A204.1 (cell line): ENCODE results near the gene ASAP2.
"Not testable (repeated sequence)": the region's sequence is repeated elsewhere in the genome, so short reads cannot be mapped to it uniquely, and the experiment has no call there.

Experiments used
- FAIRE-seq: peaks from 2 replicates; lab custom pipeline; 2012; peaks lifted over from hg19 to GRCh38; lab: Jason Lieb, UNC

Gene ASAP2

DNA sequence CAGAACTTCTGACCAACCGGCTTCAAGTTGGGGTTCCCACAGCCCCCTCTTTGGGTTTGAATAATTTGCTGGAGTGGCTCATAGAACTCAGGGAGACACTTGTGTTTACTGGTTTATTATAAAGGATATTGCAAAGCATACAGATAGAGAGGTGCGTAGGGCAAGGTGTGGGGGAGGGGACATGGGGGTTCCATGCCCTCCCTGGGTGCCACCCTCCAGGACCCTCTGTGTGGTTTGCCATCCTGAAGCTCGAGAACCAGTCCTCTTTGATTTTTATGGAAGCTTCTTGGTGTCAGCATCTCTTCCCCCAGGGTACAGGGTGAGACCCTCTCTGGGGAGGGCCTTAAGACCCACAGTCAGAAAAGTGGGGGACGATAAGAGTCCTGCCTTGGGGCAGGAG, 177.9 kb downstream of the ASAP2 start:
- no peak for FAIRE-seq

DNA sequence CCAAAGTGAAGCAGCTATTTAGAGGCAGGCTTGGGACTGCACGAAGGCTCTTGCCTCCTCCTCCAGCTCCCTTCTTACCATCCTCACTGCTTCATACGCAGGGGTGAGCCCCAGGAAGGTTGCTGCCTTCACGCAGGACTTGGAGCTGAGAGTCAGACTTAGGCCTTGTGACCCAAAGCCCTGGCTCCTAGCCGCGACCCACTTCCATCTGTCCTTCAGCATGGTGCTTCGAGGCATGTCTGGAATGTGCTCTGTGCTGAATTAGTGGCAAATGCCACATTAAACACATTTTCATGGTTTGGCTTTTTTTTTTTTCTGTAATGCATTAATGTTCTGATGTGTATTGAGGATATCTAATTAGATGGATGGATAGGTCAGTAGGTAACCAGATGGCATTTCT, 179.2 kb downstream of the ASAP2 start:
- FAIRE-seq: no peak

DNA sequence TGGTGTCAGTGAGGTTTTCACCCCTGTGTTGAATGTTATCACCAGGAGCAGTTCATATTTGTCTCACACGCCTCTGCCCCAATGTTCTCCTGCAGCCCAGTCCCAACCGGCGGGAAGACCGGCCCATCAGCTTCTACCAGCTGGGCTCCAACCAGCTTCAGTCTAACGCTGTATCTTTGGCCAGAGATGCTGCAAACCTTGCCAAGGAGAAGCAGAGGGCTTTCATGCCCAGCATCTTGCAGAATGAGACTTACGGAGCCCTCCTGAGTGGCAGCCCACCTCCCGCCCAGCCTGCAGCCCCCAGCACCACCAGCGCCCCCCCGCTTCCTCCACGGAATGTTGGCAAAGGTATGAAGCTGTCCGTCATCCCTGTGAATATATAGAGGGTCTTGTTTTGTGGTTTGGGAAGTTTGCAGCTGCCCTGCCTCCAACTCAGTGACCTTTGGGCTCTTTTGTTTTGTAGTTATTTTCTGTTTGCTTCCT, 181.6 kb downstream of the ASAP2 start:
- FAIRE-seq: no peak

DNA sequence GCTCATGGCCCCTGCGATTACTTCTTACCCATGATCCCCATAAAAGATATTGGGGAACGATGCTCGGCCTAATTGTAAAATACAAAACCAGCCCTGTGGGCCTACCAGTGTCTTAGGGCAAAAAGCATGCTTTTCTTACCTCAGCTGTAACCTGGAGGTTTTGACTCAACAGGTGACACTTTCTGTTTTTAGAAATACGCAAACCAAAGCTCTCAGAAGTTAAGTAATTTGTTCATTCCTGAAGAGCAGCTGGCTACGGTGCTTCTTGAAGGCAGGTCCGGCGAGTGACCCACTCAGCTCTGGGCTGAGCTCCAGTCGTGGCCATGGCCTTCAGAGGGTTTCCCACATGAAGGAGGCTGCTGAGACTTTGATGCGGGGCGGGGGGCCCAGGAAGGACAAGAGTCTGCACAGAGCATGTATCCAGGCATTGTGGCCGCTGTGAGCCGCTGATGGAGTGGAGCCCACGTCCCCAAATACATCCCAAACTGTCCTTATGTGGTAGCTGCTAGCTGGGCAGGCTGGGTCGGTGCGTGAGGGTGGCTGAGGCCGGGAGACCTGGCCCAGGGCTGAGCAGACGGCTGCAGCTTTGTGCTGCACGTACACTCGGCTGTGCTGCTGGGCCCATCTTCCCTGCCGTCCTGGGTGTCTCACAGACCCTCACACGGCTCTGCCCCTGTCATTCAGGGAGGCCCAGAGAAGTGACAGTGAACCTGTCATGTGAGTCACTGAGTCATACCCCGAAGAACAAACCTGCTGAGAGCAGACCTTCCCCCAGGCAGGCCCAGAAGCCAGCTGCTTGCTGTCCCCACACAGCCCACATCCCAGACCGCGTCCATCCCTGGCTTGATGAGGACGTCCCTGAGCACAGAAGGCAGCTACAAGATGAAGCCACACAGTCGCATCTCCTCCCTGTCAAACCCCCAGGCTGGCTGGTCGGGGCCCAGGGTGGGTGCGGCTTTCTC, 182.6 kb downstream of the ASAP2 start:
- FAIRE-seq: no peak

DNA sequence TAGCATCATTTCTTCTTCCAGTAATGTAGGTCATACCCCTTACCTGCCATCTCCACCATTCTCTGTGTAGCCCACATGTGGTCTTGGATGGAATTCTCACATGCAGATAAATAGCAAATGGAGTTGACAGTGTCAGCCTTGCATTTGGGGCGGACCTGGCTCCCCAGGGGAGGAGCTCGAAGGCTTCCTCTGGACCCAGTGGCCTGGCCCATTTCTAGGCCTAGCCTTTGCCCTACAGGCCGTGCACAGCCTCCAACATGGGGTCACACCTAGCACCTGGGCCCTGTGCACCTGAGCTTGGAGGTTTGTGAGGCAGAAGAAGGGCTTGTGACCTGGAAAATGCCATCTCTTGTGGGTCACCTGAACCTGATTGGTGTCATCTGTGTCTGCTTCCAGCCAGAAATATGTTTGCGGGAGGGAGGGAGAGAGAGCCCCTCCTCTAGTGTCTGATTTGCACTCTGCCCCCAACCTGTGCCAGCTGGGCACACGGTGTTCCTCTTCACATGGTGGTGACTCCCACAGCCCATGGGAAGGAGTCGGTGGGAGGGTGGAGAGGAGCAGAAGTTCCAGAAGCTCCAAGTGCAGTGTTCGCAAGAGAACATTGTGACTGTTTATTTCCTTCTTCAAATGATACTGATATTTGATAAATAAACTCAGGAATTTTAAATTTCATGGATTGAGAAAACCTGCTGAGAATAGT, 183.7 kb downstream of the ASAP2 start:
- no peak for FAIRE-seq

DNA sequence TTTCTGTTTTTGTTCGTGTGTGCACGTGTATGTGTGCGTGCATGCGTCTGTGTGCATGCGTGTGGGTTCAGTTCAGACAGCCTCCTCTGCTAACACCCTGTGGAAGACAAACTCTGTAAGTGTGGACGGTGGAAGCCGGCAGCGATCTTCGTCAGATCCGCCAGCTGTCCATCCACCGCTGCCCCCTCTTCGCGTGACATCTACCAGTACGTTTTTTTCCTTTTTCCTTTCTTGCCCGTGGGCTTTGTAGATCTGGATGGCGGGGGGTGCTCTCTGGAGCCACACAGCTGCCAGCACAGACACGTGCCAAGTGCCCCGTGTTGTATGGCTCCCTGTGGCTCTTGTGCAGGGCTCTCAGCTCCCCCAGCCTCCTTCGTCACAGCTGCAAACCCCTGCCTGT, 184.4 kb downstream of the ASAP2 start:
- FAIRE-seq: no peak

DNA sequence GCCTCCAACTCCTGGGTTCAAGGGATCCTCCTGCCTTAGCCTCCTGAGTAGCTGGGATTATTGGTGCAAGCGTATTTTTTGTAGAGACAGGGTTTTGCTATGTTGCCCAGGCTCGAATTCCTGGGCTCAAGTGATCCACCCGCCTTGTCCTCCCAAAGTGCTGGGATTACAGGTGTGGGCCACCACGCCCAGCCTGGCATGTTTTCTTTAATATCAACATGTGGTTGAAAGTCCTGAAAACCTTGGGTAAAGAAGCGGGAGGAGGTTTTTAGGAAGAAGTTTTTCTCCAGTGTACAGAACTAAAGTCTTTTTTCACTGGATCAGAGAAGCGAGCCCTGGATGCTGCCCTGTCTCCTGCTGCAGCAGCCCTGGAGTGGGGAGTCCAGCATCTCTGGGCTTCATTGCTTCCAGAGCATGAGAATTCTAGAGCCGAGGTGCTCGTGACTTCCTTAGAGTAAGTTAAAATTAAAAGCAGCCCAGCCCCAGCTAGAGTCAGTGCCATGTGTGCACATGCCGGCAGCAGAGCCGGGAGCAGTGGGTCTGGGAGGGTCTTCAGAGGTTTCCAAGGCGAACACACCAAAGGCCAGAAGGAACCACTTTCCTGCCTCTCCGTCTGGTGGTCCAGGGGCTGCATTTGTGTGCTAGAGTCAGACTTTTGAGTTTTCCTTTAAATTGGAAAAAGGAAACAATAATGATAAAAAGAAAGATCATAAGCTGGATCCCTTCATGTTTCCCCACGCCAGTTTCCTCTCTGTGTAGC, 185.5 kb downstream of the ASAP2 start:
- FAIRE-seq: no peak

DNA sequence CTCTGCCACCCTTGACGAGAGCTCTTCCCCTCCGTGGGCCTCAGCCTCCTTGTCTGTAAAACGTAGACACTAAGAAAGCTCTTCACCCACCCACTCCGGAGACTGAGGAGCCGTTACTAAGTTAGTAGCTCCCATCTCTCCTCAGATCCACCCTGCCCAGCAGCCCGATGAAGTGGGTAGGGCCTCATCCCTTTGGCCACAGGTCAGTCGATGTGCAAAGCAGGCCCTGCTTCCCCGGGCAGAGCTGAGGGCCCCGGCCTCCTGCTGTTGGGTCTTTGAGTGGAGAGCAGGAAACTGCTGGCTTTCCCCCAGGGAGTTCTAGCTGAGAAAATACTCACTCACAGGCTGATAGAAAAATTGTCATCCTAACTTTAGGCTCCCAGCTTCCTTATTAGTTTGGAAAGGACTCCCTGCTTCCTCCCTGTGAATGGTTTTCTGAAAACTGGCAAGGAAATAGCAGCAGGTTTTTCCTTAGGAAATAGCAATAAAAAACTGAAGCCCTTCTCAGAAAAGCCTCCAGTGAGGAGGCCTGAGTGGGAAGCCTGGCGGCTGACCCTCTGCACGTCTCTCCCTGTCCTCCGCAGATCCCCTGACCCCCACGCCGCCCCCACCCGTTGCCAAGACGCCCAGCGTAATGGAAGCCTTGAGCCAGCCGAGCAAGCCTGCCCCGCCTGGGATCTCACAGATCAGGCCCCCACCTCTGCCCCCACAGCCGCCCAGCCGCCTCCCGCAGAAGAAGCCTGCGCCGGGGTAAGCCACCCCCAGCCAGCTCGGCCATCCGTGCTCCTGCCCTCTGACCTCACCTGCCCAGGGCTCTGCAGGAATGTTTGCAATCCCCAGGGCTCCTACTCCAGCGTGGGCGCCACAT, 186.5 kb downstream of the ASAP2 start:
- no peak for FAIRE-seq

DNA sequence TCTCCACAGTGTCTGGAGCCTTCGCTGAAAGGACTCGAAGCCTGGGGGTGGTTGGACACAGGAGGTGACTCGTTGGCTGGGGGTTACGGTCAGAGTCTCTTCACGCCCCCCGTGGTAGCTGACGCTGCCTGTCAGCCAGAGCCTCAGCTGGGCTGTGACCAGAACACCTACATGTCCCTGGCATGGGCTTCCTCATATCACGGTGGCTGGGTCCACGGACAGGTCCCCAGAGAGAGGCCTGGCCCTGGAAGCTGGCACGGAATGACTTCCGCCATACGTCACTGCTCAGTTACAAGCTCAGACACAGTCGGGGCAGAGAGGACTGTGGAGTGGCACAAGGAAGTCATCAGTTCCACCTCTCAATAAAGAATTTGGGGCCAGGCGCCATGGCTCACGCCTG, 188.2 kb downstream of the ASAP2 start:
- no peak for FAIRE-seq

DNA sequence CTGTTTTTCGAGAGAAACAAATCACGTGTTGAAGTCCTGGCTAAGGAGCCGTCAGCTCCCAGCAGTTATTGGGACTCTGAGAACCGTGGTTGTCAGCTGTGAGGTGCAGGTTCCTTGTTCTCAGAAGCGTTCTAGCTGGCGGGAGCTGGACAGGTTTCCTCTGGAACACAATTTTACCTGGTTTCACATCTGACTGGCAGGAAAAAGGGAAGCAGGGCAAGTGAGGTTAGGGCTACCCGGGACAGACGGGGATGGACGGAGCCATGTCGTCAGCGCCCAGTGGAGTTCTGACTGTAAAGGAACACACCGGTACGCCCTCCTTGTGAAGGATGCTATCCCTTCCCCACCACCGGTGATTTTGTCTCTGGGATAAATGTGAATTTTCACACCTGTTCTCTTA, 190.6 kb downstream of the ASAP2 start:
- no peak for FAIRE-seq

DNA sequence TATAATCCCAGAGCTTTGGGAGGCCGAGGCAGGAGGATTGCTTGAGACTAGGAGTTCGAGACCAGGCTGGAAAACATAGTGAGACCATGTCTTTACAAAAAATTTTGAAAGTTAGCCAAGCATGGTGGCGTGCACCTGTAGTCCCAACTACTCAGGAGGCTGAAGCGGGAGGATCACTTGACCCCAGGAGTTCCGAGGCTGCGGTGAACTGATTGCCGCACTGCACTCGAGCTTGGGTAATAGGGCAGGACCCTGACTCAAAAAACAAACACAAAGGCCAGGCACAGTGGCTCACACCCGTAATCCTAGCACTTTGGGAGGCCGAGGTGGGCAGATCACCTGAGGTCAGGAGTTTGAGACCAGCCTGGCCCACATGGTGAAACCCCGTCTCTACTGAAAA, 191.6 kb downstream of the ASAP2 start:
- FAIRE-seq: not testable (repeated sequence)

DNA sequence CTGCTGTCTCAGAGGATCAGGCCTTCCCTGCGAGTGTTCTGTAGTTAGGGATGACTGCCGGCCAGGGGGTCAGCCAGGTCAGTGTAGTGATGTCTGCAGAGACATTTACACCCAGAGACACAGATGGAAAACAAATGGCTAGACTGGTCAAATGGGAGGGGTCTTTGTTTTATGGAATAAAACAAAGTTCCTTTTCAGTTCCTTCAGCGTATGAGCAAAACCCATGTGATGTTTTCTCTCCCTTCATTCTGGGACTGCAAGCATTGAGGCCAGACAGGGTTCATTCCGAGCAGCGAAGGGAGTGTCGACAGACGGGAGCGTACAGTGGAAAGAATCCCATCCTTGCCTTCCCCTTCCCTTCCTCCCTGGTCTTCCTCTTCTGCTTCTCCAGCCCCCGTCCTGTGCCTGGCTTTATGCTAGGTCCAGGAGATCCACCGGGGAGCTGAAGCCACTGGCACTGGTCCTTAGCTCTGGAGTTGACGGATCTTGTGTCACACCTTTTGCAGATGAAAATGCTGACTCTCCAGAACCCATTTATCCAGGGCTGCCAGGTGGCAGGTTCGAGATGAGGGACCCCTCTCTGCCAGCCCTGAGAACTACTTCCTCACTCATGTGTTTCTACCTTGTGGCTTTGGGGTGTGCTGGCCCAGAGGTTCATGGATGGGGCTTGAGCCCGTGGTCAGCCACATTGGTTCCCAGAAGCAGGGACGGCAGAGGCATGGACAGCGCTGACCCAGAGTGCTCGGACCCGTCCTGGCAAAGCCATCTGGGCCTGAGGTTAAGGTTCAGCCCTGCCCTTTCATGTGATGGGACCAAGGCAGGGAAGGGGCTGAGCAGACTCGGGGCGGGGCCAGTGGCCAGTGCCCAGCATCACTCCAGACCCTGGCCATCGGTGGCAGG, 192.5 kb downstream of the ASAP2 start:
- FAIRE-seq: no peak

DNA sequence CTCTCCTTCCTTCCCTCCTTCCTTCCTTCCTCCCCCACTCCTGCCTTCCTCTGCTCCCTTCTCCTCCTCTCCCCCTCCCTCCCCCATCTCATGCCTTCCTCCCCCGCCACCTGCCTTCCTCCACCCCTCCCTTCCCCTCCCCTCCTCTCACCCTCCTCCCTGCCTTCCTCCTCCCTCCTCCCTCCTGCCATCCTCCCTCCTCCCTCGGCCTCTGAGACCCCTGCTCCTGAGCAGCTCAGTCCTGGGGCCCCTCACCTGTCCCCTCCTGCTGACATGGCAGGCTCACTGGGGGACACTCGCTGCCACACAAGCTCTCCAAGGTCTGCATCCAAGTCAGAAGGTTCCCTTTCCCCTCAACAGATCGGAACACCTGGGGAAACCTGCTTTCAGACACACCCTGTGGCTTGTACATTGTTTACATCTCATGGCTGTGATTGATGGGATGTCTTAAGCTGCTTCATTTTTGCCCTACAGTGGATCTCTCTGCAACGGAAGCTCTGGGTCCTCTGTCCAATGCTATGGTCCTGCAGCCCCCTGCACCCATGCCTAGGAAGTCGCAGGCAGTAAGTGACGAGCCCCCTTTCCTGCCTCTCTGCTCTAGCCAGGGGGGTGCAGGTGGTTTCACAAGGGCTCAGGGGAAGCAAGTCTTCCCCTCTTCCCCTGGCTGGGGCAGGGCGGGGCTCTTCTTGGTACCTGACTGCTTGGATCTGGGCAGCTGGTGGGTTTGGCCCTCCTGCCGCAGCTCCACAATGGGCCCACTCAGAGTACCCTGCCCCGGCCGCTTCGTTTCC, 193.9 kb downstream of the ASAP2 start:
- FAIRE-seq: no peak

DNA sequence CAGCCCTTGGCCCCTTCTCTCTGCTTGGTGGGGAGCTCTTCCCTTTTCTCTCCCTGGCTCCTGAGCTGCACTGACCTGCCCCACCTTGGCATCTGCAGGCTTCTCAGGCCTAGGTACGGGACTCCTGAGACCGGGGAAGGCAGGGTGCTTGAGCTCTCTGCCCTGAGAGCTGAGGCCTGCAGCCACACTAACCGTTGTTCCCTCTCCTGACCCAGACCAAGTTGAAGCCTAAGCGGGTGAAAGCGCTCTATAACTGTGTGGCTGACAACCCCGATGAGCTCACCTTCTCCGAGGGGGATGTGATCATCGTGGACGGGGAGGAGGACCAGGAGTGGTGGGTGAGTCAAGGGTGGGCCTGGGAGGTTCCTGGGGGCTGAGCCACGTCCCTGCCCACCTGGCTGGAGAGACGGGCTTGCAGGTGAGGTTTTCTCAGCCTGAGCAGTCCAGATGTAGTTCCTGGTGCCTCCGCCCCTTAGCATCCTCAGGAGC, 194.5 kb downstream of the ASAP2 start:
- no peak for FAIRE-seq

DNA sequence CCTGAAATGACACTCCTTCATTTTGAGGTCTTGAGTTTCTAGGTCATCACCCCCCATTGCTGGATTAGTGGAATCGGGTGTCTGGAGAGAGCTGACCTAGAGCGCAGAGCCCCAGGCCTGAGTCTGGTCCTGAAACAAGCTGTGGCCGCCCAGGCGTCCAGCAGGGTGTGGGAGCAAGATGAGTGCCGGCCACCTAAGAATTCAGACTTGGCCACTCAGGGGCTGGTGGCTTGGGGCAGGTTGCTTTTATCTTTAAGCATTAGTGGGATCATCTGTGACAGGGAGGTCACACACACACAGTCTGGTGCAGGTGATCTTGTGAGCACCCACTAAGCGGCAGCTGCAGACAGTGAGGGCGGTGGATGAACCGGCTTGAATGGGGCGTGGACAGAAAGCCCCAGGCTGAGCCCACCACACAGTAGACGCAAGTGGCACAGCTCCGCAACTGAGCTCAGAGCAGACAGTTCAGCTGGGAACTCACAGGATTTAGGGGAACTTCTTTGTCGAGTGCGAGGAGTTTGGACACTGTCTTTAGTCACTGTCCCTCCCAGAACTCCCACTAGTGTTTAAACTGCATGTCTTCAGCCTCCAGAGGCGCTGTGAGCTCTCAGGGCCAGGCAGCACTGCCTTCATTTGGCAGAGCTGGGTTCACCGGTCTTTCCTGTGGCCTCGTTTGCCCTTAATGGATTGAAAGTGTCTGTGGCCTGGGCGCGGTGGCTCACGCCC, 195.2 kb downstream of the ASAP2 start:
- no peak for FAIRE-seq

DNA sequence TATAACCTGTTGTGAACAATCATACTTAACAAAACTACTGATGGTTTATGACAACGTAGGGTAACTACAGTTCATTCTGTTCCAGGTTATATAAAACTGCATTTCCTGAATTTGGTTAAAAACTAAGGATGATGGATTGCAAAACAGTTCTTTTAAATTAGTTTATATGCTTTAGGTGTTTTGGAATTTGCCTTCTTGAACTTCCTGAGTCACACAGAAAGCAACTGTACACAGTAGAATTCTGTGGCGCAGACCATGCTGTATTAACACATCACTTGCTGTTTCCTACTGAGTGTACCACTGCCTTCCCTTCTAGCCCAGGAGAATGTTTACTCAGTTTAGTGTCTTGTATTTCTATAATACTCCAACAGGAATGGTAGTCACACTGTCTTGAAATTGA, 197.3 kb downstream of the ASAP2 start:
- FAIRE-seq: no peak

DNA sequence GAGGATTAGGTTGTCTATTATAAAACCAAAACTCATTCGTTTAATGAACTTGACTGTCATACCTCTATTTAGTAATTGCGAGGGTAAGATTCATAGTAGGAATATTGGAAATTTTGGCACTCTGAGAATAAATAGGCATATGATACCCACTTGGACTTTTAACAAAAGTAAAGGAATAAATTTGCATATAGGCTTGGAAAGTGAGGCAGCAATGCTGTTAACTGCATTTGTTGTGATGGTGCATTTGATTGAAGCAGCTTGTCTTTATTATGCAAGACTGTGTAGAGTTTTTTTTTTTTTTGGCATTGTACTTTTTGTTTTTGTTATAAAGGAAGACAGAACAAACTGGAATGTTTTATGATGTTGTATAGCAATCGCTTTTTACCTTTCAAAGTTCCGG, 197.8 kb downstream of the ASAP2 start:
- FAIRE-seq: no peak

DNA sequence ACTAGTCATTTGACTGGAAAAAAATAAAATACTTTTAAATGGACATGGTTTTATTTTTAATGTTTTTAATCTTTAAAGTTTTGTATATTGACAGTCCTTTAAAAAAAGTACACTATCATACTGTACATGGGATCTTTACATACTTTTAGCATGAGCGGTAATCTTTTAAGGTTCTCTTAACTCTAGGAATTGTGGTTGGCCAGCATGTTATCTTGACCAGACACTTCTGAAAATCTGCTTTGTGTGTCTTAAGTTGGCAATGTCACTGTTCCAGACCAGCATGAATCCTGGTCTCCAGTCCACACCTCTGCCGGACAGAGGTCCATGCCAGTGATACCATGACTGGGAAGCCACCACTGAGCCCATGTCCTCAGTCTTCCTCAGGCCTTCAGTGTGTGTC, 199.0 kb downstream of the ASAP2 start:
- FAIRE-seq: no peak
